Body of pancreas (tissue), 4 donors: ENCODE data around the gene PON3. TPM values are rescaled to one million over a fixed set of nuclear protein-coding genes. Genes with fewer than 3 reads are reported as not detected.
A peak's percentile ranks its signal among the peaks of the same experiment; 100 is the strongest.

Source experiments
- ATAC-seq: fragments of 150-250 bp; one replicate; pipeline ENCODE4 v1.9.1; 2016
- DNase-seq, 4 donors: peaks; one replicate each; pipeline ENCODE4 v3.0.0-alpha.2; 2019
- H3K27ac ChIP-seq, 4 donors: fragments of 200-600 bp; sonication (generic); 1 replicate in 3 of 4; 2 replicates in 1 of 4; pipeline versions ENCODE4 v1.5.1 to v1.6.1; 2016 to 2019; ENCODE audit warnings: mild to moderate bottlenecking in 1 of 4, mixed read lengths in 1 of 4, moderate library complexity in 1 of 4
- H3K27me3 ChIP-seq, 2 donors: fragments of 200-600 bp; sonication (generic); one replicate each; pipeline ENCODE4 v1.6.0; 2016; ENCODE audit warnings: mild to moderate bottlenecking in 1 of 2
- H3K36me3 ChIP-seq, 2 donors: fragments of 200-600 bp; sonication (generic); replicated peaks in 1 of 2; 2 replicates each; pipeline ENCODE4 v1.5.1; 2016; ENCODE audit warnings: low read depth in 2 of 2; ENCODE audit not compliant: insufficient read depth in 1 of 2
- H3K4me1 ChIP-seq: fragments of 200-600 bp; sonication (generic); one replicate; pipeline ENCODE4 v1.6.0; 2016
- H3K4me3 ChIP-seq, 2 donors: fragments of 200-600 bp; sonication (generic); 1 replicate in 1 of 2; 2 replicates in 1 of 2; pipeline ENCODE4 v1.5.1; 2016 to 2019
- H3K9me3 ChIP-seq, 3 donors: fragments of 200-600 bp; sonication (generic); 1 replicate in 2 of 3; 2 replicates in 1 of 3; pipeline ENCODE4 v1.5.1; 2016
- CTCF ChIP-seq, 7 experiments: fragments of 450-650 bp in 4 of 7; fragments of 200-600 bp in 3 of 7; sonication (generic) in 3 of 7; IDR thresholded peaks; one replicate each; pipeline ENCODE4 v1.5.1; 2016 to 2019; ENCODE audit warnings: antibody characterized with exemption in 7 of 7
- POLR2A ChIP-seq, 3 donors: fragments of 450-650 bp; IDR thresholded peaks; one replicate each; pipeline ENCODE4 v1.6.1; 2016; ENCODE audit warnings: antibody characterized with exemption in 3 of 3, mild to moderate bottlenecking in 2 of 3
- WGBS, 2 donors: methylation state at CpG; one replicate each; pipeline ENCODE4 v1.1.5; 2017; 5-methylcytosine and 5-hydroxymethylcytosine counted together
- intact Hi-C: fragments of 100-400 bp; cut with DNase I; formaldehyde crosslinking; loops from one replicate; pipeline ENCODE4 v1.15.1; 2023
- total RNA-seq, 2 donors: library from RNA; depleted of rRNA; stranded (reverse); fragments of >200 nt; gene quantifications; one replicate each; pipeline ENCODE4 v1.1.0, GENCODE V29; 2016

PON3 gene
- total RNA-seq, 2 donors from 2014 or later = 3.0 to 7.0 TPM

GRCh38 chr7:95330204-95330960, 65.8 kb downstream of the PON3 start:
- intact Hi-C loops = no loop called here
- WGBS, 2 donors = 24 to 34% methylated on average over 4 of the region's 4 CpGs
- TF ChIP-seq POLR2A (IDR thresholded peaks at IDR 0.05) (no peak), CTCF (IDR thresholded peaks at IDR 0.05) (no peak)

GRCh38 chr7:95327356-95327755, 68.8 kb downstream of the PON3 start:
- H3K4me1 ChIP-seq = no peaks in the 10 kb centered on the region
- no peaks in the 10 kb centered on the region for H3K9me3 ChIP-seq
- H3K27ac ChIP-seq = no peak overlapping the region
- TF ChIP-seq POLR2A (IDR thresholded peaks at IDR 0.05) (no peak), CTCF (IDR thresholded peaks at IDR 0.05) (no peak)
- no peak for DNase-seq
- H3K27me3 ChIP-seq = no peaks in the 10 kb centered on the region
- 76 to 81% methylated on average over 3 of the region's 3 CpGs for WGBS, 2 donors
- intact Hi-C loops = no loop called here
- no peaks in the 10 kb centered on the region for H3K36me3 ChIP-seq
- H3K4me3 ChIP-seq = no peak overlapping the region
- no peak for ATAC-seq

More at GRCh38 chr7:95330204-95330960, 65.8 kb downstream of the PON3 start:
- no peaks in the 10 kb centered on the region for H3K4me1 ChIP-seq
- no peak overlapping the region for H3K27ac ChIP-seq
- no peaks in the 10 kb centered on the region for H3K27me3 ChIP-seq
- H3K4me3 ChIP-seq = no peak overlapping the region
- no peaks in the 10 kb centered on the region for H3K36me3 ChIP-seq
- no peaks in the 10 kb centered on the region for H3K9me3 ChIP-seq
- DNase-seq (no peak), ATAC-seq (no peak)

- ATAC-seq = no peak
- no peaks in the 10 kb centered on the region for H3K27me3 ChIP-seq
- peak in 1 of 4 donors; percentile 11 for DNase-seq
Observed at GRCh38 chr7:95324431-95324830, 71.7 kb downstream of the PON3 start, which contains the start of gene PON1. PON1 (minus strand) TSS chr7:95324532; CDS start chr7:95324475, 57 bp downstream.

GRCh38 chr7:95323410-95324129, 72.6 kb downstream of the PON3 start:
- Histone ChIP-seq H3K27me3 (no peaks in the 10 kb centered on the region), H3K9me3 (no peaks in the 10 kb centered on the region), H3K4me1 (no peaks in the 10 kb centered on the region), H3K36me3 (no peaks in the 10 kb centered on the region), H3K4me3 (no peak overlapping the region), H3K27ac (no peak overlapping the region)
- TF ChIP-seq POLR2A (IDR thresholded peaks at IDR 0.05) = no peak
- no peak for TF ChIP-seq CTCF (IDR thresholded peaks at IDR 0.05)
- DNase-seq (no peak), ATAC-seq (no peak)
- 76 to 83% methylated on average over 9 of the region's 9 CpGs for WGBS, 2 donors
- intact Hi-C loops = no loop called here

More at GRCh38 chr7:95324431-95324830, 71.7 kb downstream of the PON3 start, which contains the start of gene PON1:
- intact Hi-C loops = no loop called here
- Histone ChIP-seq H3K4me1 (no peaks in the 10 kb centered on the region), H3K9me3 (no peaks in the 10 kb centered on the region), H3K27ac (no peak within 1 kb of the TSS), H3K4me3 (no peak within 1 kb of the TSS), H3K36me3 (no peaks in the 10 kb centered on the region)
- WGBS, 2 donors = 15 to 50% methylated on average over 3 to 20 of the region's 20 CpGs
- TF ChIP-seq CTCF (IDR thresholded peaks at IDR 0.05) (no peak), POLR2A (IDR thresholded peaks at IDR 0.05) (no peak)
